Ramos (cell line): ENCODE measurements around the gene PLBD2.

Source experiments
- in situ Hi-C: fragments of 300-500 bp; cut with MboI; formaldehyde crosslinking; loops from one replicate; pipeline ENCODE4 v1.14.3; 2022; ENCODE audit warnings: low sequenced_read_pairs; ENCODE audit not compliant: unreplicated experiment

The PLBD2 gene

GRCh38 chr12:113436993-113437728 is 78.8 kb downstream of the PLBD2 start:
- in situ Hi-C loops: loop anchor here (10.0 kb wide), 1 partner anchor 242 kb away; no protein-coding TSS in a partner anchor

- in situ Hi-C loops: loop anchor here (10.0 kb wide), 1 partner anchor 243 kb away; no protein-coding TSS in a partner anchor
Measured at GRCh38 chr12:113437729-113438100, 79.3 kb downstream of the PLBD2 start.

DNA sequence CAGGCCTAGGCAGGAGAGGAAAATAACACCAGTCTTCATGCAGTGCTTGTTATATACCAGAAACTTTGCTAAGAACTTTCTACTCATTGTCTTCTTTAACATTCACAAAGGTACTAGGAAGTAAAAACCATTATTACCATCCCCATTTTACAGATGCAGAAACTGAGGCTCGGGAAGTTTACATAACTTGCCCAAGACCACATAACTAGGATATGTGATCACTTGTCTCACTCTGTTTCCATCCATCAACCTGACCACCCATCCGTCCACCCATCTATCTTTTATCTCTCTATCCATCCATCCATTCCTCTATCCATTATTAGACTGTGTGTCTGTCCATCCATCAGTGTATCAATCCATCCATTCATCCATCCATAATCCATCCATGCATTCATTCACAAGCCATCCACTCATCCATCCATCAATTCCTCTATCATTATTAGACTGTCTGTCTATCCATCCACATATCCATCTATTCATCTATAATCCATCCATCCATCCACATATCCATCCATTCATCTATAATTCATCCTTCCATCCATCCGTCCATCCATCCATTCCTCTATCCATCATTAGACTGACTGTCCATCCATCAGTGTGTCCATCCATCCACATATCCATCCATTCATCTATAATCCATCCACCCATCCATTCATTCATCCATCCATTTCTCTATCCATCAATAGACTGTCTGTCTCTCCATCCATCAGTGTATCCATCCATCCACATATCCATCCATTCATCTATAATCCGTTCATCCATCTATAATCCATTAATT is 80.3 kb downstream of the PLBD2 start:
- in situ Hi-C loops: loop anchor here (10.0 kb wide), 1 partner anchor 244 kb away; no protein-coding TSS in a partner anchor

- in situ Hi-C loops: loop anchor here (10.0 kb wide), 1 partner anchor 244 kb away; no protein-coding TSS in a partner anchor
Measured at GRCh38 chr12:113439301-113439597, 80.9 kb downstream of the PLBD2 start.

DNA sequence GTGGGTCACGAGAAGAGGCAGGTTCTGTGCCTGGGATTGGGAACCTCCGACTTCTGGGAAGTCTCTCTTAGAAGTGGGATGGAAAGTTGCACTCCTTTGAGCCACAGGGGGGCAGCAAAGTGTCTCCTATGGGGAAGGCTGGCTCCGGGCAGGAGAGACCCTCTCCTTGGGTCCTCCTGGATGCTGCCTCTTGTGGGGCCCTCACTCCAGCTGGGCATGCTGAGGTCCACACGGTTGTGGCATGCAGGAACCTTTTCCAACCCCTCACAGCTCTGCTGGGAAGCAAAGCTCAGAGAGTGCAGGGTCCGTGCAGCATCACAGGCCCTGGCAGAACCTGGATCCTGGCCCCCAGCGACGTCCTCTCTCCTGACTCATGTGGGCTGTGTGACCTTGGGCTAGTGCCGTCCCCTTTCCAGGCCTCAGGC is 81.2 kb downstream of the PLBD2 start:
- in situ Hi-C loops: loop anchor here (10.0 kb wide), 1 partner anchor 245 kb away; no protein-coding TSS in a partner anchor

DNA sequence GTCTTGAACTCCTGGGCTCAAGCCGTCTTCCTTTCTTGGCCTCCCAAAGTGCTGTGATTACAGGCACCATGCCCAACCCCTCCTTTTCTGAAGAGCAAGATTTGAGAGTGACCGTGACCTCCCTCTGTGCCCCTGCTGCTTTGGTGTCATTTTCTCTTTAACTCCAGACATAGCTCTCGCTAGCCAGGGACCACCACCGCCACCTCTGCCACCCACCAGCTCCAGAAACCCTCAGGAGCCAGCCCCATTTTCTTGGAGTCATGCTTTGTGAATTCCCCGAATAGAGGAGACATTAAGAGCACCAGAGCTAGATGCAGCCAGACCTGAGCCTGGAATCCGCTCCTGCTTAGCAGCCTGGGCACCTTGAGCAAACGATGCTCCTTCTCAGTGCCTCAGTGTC is 81.9 kb downstream of the PLBD2 start:
- in situ Hi-C loops: no loop called here
